Parathyroid adenoma (tissue), 2 donors: ENCODE data around the gene FXYD3.
"Not testable (repeated sequence)": the region's sequence is repeated elsewhere in the genome, so short reads cannot be mapped to it uniquely, and the experiment has no call there.

ENCODE experiments used
- H2AFZ ChIP-seq: fragments of 300-600 bp; sonication (generic); one replicate; pipeline ENCODE4 v1.7.0; 2017; ENCODE audit warnings: antibody characterized with exemption, mild to moderate bottlenecking
- H3K27ac ChIP-seq: fragments of 300-600 bp; sonication (generic); one replicate; pipeline ENCODE4 v1.7.0; 2017
- H3K27me3 ChIP-seq: fragments of 300-600 bp; sonication (generic); one replicate; pipeline ENCODE4 v1.7.0; 2017; ENCODE audit warnings: low read length; ENCODE audit not compliant: control insufficient read depth, insufficient read depth
- H3K36me3 ChIP-seq: fragments of 300-600 bp; sonication (generic); one replicate; pipeline ENCODE4 v1.7.0; 2017; ENCODE audit warnings: low read length; ENCODE audit not compliant: control insufficient read depth, insufficient read depth
- H3K4me1 ChIP-seq: fragments of 300-600 bp; sonication (generic); one replicate; pipeline ENCODE4 v1.7.0; 2017; ENCODE audit warnings: control low read depth
- H3K4me2 ChIP-seq: fragments of 300-600 bp; sonication (generic); one replicate; pipeline ENCODE4 v1.7.0; 2017; ENCODE audit warnings: low read length
- H3K4me3 ChIP-seq: fragments of 300-600 bp; sonication (generic); one replicate; pipeline ENCODE4 v1.7.0; 2017; ENCODE audit warnings: low read depth, low read length
- H3K79me2 ChIP-seq: fragments of 300-600 bp; sonication (generic); one replicate; pipeline ENCODE4 v1.7.0; 2017; ENCODE audit warnings: control low read depth
- H3K9ac ChIP-seq: fragments of 300-600 bp; sonication (generic); one replicate; pipeline ENCODE4 v1.7.0; 2017; ENCODE audit warnings: mild to moderate bottlenecking
- H3K9me3 ChIP-seq: fragments of 300-600 bp; sonication (generic); one replicate; pipeline ENCODE4 v1.7.0; 2017; ENCODE audit warnings: low read length; ENCODE audit not compliant: control insufficient read depth
- TF ChIP-seq, protein P1 (sequence below): fragments of 300-600 bp; sonication (generic); IDR thresholded peaks from one replicate; pipeline ENCODE4 v1.7.0; 2017; ENCODE audit warnings: antibody characterized with exemption, mild to moderate bottlenecking
- donor health status: primary hyperparathyroidism.

Gene FXYD3

GRCh38 chr19:35125749-35126623 lies 10.4 kb downstream of the FXYD3 start:
- no peak overlapping the region for H3K9ac ChIP-seq

DNA sequence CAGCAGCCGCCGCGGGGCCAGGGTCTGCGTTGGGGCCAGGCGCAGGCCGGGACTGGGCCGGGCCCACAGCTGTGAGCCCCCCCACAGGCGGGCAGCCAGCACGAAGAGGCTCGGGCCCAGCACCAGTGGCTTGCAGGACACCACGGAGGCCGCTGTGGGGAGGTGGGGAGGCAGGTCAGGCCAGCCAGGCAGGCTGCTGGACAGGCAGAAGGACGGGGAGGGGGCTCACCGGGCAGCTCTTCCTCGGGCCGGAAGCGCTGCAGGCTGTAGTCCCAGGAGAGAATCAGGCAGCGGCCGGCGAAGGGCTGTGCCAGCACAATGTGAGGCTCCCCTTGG lies 11.0 kb downstream of the FXYD3 start:
- H2AFZ ChIP-seq = no peak overlapping the region
- TF ChIP-seq, protein P1, sequence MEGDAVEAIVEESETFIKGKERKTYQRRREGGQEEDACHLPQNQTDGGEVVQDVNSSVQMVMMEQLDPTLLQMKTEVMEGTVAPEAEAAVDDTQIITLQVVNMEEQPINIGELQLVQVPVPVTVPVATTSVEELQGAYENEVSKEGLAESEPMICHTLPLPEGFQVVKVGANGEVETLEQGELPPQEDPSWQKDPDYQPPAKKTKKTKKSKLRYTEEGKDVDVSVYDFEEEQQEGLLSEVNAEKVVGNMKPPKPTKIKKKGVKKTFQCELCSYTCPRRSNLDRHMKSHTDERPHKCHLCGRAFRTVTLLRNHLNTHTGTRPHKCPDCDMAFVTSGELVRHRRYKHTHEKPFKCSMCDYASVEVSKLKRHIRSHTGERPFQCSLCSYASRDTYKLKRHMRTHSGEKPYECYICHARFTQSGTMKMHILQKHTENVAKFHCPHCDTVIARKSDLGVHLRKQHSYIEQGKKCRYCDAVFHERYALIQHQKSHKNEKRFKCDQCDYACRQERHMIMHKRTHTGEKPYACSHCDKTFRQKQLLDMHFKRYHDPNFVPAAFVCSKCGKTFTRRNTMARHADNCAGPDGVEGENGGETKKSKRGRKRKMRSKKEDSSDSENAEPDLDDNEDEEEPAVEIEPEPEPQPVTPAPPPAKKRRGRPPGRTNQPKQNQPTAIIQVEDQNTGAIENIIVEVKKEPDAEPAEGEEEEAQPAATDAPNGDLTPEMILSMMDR = no peak
- no peak overlapping the region for H3K27ac ChIP-seq
- H3K4me2 ChIP-seq = no peak overlapping the region
- no peaks in the 10 kb centered on the region for H3K9me3 ChIP-seq
- H3K79me2 ChIP-seq = no peaks in the 10 kb centered on the region
- peaks cover 10% of the 10 kb centered on the region for H3K4me1 ChIP-seq
- H3K27me3 ChIP-seq = no peaks in the 10 kb centered on the region
- no peaks in the 10 kb centered on the region for H3K36me3 ChIP-seq
- no peak overlapping the region for H3K9ac ChIP-seq
- no peak overlapping the region for H3K4me3 ChIP-seq

More at GRCh38 chr19:35125749-35126623, 10.4 kb downstream of the FXYD3 start:
- Histone ChIP-seq H3K9me3 (no peaks in the 10 kb centered on the region), H2AFZ (no peak overlapping the region), H3K4me2 (no peak overlapping the region), H3K4me1 (peaks cover 10% of the 10 kb centered on the region), H3K79me2 (no peaks in the 10 kb centered on the region), H3K36me3 (no peaks in the 10 kb centered on the region), H3K4me3 (no peak overlapping the region), H3K27me3 (no peaks in the 10 kb centered on the region), H3K27ac (no peak overlapping the region)
- TF ChIP-seq, protein P1 = no peak

DNA sequence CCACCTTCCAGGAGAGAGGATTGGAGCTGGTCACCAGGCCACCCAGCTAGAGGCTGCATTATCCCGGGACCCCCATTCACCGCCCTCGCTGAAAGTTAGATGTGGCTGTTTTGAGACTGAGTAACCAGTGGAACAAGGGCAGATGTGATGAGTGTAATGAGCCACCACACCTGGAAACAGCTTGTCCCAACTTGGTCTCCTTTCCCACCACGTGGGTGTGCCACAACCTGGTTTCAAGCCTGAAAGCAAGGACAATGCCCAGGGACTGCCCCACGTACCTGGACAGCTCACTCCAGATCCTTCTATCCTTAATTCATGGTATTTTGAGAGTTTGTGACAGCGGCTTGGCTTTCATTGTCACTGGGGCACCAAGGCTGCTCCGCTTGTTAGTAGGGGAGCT lies 12.2 kb downstream of the FXYD3 start:
- Histone ChIP-seq H3K27me3 (no peaks in the 10 kb centered on the region), H3K4me3 (no peak overlapping the region), H3K4me2 (no peak overlapping the region), H3K9ac (no peak overlapping the region), H3K79me2 (no peaks in the 10 kb centered on the region), H3K36me3 (no peaks in the 10 kb centered on the region), H3K9me3 (no peaks in the 10 kb centered on the region), H3K27ac (no peak overlapping the region), H3K4me1 (peaks cover 10% of the 10 kb centered on the region), H2AFZ (no peak overlapping the region)
- TF ChIP-seq, protein P1 = no peak

- H3K36me3 ChIP-seq = no peaks in the 10 kb centered on the region
- no peak overlapping the region for H3K27ac ChIP-seq
- no peaks in the 10 kb centered on the region for H3K27me3 ChIP-seq
- H3K4me2 ChIP-seq = no peak overlapping the region
- H3K9ac ChIP-seq = no peak overlapping the region
- TF ChIP-seq, protein P1 = no peak
- H2AFZ ChIP-seq = no peak overlapping the region
- H3K4me3 ChIP-seq = no peak overlapping the region
- peaks cover 10% of the 10 kb centered on the region for H3K4me1 ChIP-seq
- H3K9me3 ChIP-seq = no peaks in the 10 kb centered on the region
- H3K79me2 ChIP-seq = no peaks in the 10 kb centered on the region
Observed at GRCh38 chr19:35128398-35129057, 12.9 kb downstream of the FXYD3 start.

GRCh38 chr19:35129724-35130274 lies 14.2 kb downstream of the FXYD3 start:
- not testable (repeated sequence) for H3K9me3 ChIP-seq, H3K4me3 ChIP-seq, H2AFZ ChIP-seq, H3K4me1 ChIP-seq, H3K9ac ChIP-seq, H3K36me3 ChIP-seq, H3K4me2 ChIP-seq, H3K79me2 ChIP-seq, H3K27me3 ChIP-seq, H3K27ac ChIP-seq
